GM23338 (cell line): ENCODE results near the gene IFI6. TPM values are rescaled to one million over a fixed set of nuclear protein-coding genes. Genes with fewer than 3 reads are reported as not detected.

Source experiments
- ATAC-seq: fragments of 200-7000 bp; cut with Tn5 transposase; 3 replicates; pipeline ENCODE4 v1.9.1; 2020
- DNase-seq: peaks from one replicate; pipeline ENCODE4 v3.0.0-alpha.2; 2015; ENCODE audit warnings: low spot score
- H2AFZ ChIP-seq: fragments of 200-600 bp; sonication (generic); 2 replicates; pipeline ENCODE4 v1.8.0; 2016; ENCODE audit warnings: antibody characterized with exemption, mild to moderate bottlenecking, moderate library complexity
- H3F3A ChIP-seq: fragments of 200-600 bp; sonication (generic); replicated peaks from 2 replicates; pipeline ENCODE4 v1.8.0; 2017; ENCODE audit warnings: antibody characterized with exemption, mixed run types, low read depth
- H3K27ac ChIP-seq: fragments of 200-600 bp; sonication (generic); 2 replicates; pipeline ENCODE4 v1.6.1; 2016; ENCODE audit warnings: low read depth
- H3K27me3 ChIP-seq: fragments of 200-600 bp; sonication (generic); 2 replicates; pipeline ENCODE4 v1.8.0; 2016; ENCODE audit warnings: mild to moderate bottlenecking, mixed run types, moderate library complexity; ENCODE audit not compliant: insufficient read depth
- H3K36me3 ChIP-seq: fragments of 200-600 bp; sonication (generic); 2 replicates; pipeline ENCODE4 v1.8.0; 2016; ENCODE audit warnings: mild to moderate bottlenecking; ENCODE audit not compliant: insufficient read depth
- H3K4me1 ChIP-seq: fragments of 200-600 bp; sonication (generic); 2 replicates; pipeline ENCODE4 v1.8.0; 2016; ENCODE audit warnings: mild to moderate bottlenecking, moderate library complexity; ENCODE audit not compliant: insufficient read depth
- H3K4me2 ChIP-seq: fragments of 200-600 bp; sonication (generic); 2 replicates; pipeline ENCODE4 v1.7.1; 2017; ENCODE audit warnings: mixed run types
- H3K4me3 ChIP-seq: fragments of 200-600 bp; sonication (generic); 2 replicates; pipeline ENCODE4 v1.6.1; 2016; ENCODE audit warnings: mixed run types
- H3K79me2 ChIP-seq: fragments of 200-600 bp; sonication (generic); replicated peaks from 2 replicates; pipeline ENCODE4 v1.8.0; 2017; ENCODE audit warnings: mild to moderate bottlenecking; ENCODE audit not compliant: insufficient read depth
- H3K9me2 ChIP-seq: fragments of 200-600 bp; sonication (generic); 2 replicates; pipeline ENCODE4 v1.8.0; 2017; ENCODE audit not compliant: insufficient read depth
- H4K20me1 ChIP-seq: fragments of 200-600 bp; sonication (generic); replicated peaks from 2 replicates; pipeline ENCODE4 v1.8.0; 2017; ENCODE audit warnings: mild to moderate bottlenecking; ENCODE audit not compliant: insufficient read depth
- H3K27ac Mint-ChIP-seq: 2 replicates; pipeline ENCODE4 v1.8.0; 2020; ENCODE audit warnings: inconsistent platforms, mild to moderate bottlenecking, moderate library complexity, mixed read lengths
- H3K27me3 Mint-ChIP-seq: 3 replicates; pipeline ENCODE4 v1.8.0; 2022; ENCODE audit warnings: low read depth, mild to moderate bottlenecking, moderate library complexity, mixed read lengths, inconsistent platforms; ENCODE audit not compliant: insufficient read depth, poor library complexity
- H3K36me3 Mint-ChIP-seq: 3 replicates; pipeline ENCODE4 v1.8.0; 2021; ENCODE audit warnings: low read depth, mild to moderate bottlenecking, inconsistent platforms, moderate library complexity, mixed read lengths
- H3K4me1 Mint-ChIP-seq: 3 replicates; pipeline ENCODE4 v1.8.0; 2020; ENCODE audit warnings: mild to moderate bottlenecking, inconsistent platforms, mixed read lengths
- H3K4me3 Mint-ChIP-seq: 3 replicates; pipeline ENCODE4 v1.8.0; 2021; ENCODE audit warnings: moderate library complexity, mild to moderate bottlenecking, inconsistent platforms, mixed read lengths
- H3K9me3 Mint-ChIP-seq: 3 replicates; pipeline ENCODE4 v1.8.0; 2020; ENCODE audit warnings: moderate library complexity, mild to moderate bottlenecking, inconsistent platforms, mixed read lengths
- EZH2phosphoT487 ChIP-seq: fragments of 200-600 bp; sonication (generic); IDR thresholded peaks from one replicate; pipeline ENCODE4 v1.8.1; 2018; ENCODE audit warnings: antibody characterized with exemption; ENCODE audit not compliant: unreplicated experiment
- NANOG ChIP-seq: IDR thresholded peaks from 2 replicates; pipeline ENCODE4 v1.6.1; 2016; ENCODE audit warnings: antibody characterized with exemption, borderline replicate concordance
- POLR2AphosphoS5 ChIP-seq: IDR thresholded peaks from 2 replicates; pipeline ENCODE4 v1.6.1; 2016; ENCODE audit warnings: antibody characterized with exemption, low read depth
- ZNF114 ChIP-seq: fragments of 250-450 bp; sonication (Bioruptor Pico); IDR thresholded peaks from 2 replicates; pipeline ENCODE4 v1.5.0; 2020; ENCODE audit warnings: mild to moderate bottlenecking, moderate library complexity
- polyA plus RNA-seq: library from polyadenylated mRNA; unstranded; fragments of >200 nt; fragmentation: Nextera tagmentation; extraction: Ambion mirVana; gene quantifications from 2 replicates; pipeline ENCODE4 v1.2.1, GENCODE V29; 2016
- total RNA-seq: library from RNA; depleted of rRNA; stranded (reverse); fragments of >200 nt; shearing (Covaris generic); gene quantifications from 2 replicates; pipeline ENCODE4 v1.2.3, GENCODE V29; 2014
- TF ChIP-seq, protein P1 (sequence below), 2 experiments: fragments of 200-600 bp in 1 of 2; sonication (generic) in 1 of 2; conservative IDR thresholded peaks; 2 replicates each; pipeline versions ENCODE4 v1.5.1 to v1.6.1; 2016 to 2017; ENCODE audit warnings: antibody characterized with exemption in 2 of 2, low read depth in 2 of 2, mild to moderate bottlenecking in 2 of 2, moderate library complexity in 1 of 2
- TF ChIP-seq, protein P2 (sequence below): IDR thresholded peaks from one replicate; pipeline ENCODE4 v1.6.1; 2018; ENCODE audit warnings: antibody characterized with exemption; ENCODE audit not compliant: unreplicated experiment
- TF ChIP-seq, protein P3 (sequence below): fragments of 250-450 bp; sonication (Bioruptor Pico); IDR thresholded peaks from 2 replicates; pipeline ENCODE4 v1.5.0; 2020; ENCODE audit warnings: mild to moderate bottlenecking, moderate library complexity

IFI6 gene
- total and polyA plus RNA-seq, 2 experiments from 2014 or later: 6.3 to 16.0 TPM

DNA sequence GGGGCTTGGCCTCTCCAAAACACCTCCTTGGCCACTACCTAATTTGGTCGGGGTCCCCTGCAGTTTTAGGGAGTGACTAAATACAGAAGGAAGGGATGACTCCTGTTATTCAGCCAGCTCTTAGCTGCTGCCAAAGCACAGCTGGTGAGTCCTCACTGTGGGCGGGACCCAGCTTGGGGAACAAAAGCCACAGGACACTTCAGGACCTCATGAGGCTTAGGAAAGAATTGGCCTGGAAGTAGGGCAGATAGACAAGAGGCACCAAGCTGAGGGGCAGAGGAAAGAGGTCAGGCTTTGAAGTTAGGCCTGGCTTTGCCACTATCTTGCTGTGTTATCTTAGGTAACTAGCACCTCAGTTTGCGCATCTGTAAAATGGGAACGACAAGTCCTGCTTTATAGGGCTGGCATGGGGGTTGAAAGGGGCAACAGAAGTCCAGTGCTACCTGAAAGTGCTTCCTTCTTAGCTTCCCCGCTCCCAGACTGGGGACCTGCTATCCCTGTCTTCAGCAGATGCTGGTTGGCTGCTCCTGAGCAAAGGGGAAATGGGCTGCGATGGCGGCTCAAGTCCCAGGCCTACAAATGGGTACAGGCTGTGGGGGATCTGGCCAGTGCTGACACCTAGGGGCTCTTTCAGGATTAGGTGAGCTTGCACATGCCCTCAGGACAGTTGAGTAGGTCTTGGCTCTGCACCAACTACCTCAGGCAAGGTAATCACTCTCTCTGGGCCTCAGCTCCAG, 15.7 kb downstream of the IFI6 start:
- H2AFZ ChIP-seq: no peak overlapping the region; the same call in 1 of the 2 replicates
- H3K27ac ChIP-seq: no peak overlapping the region
- TF ChIP-seq, protein P1, sequence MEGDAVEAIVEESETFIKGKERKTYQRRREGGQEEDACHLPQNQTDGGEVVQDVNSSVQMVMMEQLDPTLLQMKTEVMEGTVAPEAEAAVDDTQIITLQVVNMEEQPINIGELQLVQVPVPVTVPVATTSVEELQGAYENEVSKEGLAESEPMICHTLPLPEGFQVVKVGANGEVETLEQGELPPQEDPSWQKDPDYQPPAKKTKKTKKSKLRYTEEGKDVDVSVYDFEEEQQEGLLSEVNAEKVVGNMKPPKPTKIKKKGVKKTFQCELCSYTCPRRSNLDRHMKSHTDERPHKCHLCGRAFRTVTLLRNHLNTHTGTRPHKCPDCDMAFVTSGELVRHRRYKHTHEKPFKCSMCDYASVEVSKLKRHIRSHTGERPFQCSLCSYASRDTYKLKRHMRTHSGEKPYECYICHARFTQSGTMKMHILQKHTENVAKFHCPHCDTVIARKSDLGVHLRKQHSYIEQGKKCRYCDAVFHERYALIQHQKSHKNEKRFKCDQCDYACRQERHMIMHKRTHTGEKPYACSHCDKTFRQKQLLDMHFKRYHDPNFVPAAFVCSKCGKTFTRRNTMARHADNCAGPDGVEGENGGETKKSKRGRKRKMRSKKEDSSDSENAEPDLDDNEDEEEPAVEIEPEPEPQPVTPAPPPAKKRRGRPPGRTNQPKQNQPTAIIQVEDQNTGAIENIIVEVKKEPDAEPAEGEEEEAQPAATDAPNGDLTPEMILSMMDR (conservative IDR thresholded peaks at IDR 0.05; ENCODE audit: low read depth in 2 of 2): peak; percentile 39 to 60
- no peak for TF ChIP-seq EZH2phosphoT487
- TF ChIP-seq POLR2AphosphoS5: no peak
- TF ChIP-seq, protein P2, sequence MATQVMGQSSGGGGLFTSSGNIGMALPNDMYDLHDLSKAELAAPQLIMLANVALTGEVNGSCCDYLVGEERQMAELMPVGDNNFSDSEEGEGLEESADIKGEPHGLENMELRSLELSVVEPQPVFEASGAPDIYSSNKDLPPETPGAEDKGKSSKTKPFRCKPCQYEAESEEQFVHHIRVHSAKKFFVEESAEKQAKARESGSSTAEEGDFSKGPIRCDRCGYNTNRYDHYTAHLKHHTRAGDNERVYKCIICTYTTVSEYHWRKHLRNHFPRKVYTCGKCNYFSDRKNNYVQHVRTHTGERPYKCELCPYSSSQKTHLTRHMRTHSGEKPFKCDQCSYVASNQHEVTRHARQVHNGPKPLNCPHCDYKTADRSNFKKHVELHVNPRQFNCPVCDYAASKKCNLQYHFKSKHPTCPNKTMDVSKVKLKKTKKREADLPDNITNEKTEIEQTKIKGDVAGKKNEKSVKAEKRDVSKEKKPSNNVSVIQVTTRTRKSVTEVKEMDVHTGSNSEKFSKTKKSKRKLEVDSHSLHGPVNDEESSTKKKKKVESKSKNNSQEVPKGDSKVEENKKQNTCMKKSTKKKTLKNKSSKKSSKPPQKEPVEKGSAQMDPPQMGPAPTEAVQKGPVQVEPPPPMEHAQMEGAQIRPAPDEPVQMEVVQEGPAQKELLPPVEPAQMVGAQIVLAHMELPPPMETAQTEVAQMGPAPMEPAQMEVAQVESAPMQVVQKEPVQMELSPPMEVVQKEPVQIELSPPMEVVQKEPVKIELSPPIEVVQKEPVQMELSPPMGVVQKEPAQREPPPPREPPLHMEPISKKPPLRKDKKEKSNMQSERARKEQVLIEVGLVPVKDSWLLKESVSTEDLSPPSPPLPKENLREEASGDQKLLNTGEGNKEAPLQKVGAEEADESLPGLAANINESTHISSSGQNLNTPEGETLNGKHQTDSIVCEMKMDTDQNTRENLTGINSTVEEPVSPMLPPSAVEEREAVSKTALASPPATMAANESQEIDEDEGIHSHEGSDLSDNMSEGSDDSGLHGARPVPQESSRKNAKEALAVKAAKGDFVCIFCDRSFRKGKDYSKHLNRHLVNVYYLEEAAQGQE: no peak
- no peak for TF ChIP-seq NANOG
- no peak for TF ChIP-seq ZNF114 (CRISPR knock-in tag)
- TF ChIP-seq, protein P3, sequence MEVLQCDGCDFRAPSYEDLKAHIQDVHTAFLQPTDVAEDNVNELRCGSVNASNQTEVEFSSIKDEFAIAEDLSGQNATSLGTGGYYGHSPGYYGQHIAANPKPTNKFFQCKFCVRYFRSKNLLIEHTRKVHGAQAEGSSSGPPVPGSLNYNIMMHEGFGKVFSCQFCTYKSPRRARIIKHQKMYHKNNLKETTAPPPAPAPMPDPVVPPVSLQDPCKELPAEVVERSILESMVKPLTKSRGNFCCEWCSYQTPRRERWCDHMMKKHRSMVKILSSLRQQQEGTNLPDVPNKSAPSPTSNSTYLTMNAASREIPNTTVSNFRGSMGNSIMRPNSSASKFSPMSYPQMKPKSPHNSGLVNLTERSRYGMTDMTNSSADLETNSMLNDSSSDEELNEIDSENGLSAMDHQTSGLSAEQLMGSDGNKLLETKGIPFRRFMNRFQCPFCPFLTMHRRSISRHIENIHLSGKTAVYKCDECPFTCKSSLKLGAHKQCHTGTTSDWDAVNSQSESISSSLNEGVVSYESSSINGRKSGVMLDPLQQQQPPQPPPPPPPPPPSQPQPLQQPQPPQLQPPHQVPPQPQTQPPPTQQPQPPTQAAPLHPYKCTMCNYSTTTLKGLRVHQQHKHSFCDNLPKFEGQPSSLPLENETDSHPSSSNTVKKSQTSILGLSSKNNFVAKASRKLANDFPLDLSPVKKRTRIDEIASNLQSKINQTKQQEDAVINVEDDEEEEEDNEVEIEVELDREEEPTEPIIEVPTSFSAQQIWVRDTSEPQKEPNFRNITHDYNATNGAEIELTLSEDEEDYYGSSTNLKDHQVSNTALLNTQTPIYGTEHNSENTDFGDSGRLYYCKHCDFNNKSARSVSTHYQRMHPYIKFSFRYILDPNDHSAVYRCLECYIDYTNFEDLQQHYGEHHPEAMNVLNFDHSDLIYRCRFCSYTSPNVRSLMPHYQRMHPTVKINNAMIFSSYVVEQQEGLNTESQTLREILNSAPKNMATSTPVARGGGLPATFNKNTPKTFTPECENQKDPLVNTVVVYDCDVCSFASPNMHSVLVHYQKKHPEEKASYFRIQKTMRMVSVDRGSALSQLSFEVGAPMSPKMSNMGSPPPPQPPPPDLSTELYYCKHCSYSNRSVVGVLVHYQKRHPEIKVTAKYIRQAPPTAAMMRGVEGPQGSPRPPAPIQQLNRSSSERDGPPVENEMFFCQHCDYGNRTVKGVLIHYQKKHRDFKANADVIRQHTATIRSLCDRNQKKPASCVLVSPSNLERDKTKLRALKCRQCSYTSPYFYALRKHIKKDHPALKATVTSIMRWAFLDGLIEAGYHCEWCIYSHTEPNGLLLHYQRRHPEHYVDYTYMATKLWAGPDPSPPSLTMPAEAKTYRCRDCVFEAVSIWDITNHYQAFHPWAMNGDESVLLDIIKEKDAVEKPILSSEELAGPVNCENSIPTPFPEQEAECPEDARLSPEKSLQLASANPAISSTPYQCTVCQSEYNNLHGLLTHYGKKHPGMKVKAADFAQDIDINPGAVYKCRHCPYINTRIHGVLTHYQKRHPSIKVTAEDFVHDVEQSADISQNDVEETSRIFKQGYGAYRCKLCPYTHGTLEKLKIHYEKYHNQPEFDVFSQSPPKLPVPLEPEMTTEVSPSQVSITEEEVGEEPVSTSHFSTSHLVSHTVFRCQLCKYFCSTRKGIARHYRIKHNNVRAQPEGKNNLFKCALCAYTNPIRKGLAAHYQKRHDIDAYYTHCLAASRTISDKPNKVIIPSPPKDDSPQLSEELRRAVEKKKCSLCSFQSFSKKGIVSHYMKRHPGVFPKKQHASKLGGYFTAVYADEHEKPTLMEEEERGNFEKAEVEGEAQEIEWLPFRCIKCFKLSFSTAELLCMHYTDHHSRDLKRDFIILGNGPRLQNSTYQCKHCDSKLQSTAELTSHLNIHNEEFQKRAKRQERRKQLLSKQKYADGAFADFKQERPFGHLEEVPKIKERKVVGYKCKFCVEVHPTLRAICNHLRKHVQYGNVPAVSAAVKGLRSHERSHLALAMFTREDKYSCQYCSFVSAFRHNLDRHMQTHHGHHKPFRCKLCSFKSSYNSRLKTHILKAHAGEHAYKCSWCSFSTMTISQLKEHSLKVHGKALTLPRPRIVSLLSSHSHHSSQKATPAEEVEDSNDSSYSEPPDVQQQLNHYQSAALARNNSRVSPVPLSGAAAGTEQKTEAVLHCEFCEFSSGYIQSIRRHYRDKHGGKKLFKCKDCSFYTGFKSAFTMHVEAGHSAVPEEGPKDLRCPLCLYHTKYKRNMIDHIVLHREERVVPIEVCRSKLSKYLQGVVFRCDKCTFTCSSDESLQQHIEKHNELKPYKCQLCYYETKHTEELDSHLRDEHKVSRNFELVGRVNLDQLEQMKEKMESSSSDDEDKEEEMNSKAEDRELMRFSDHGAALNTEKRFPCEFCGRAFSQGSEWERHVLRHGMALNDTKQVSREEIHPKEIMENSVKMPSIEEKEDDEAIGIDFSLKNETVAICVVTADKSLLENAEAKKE (CRISPR knock-in tag): 0 out of 2 replicates have a peak, but pooled peaks have one; percentile 40
- H3K9me3 Mint-ChIP-seq: no peaks in the 10 kb centered on the region
- H3K27me3 ChIP-seq: peaks cover 8% of the 10 kb centered on the region; the same call in 1 of the 2 replicates
- 0 out of 2 replicates have a peak, but pooled peaks cover 19% of the 10 kb centered on the region for H3F3A ChIP-seq
- H3K4me3 Mint-ChIP-seq: no peak overlapping the region
- no peaks in the 10 kb centered on the region for H3K9me2 ChIP-seq
- DNase-seq (peak; percentile 91), ATAC-seq (peak; percentile 61)
- H3K79me2 ChIP-seq: no peaks in the 10 kb centered on the region
- H3K4me1 ChIP-seq: peaks cover 21% of the 10 kb centered on the region
- peaks cover 9% of the 10 kb centered on the region for H3K27me3 Mint-ChIP-seq
- no peak overlapping the region for H3K4me3 ChIP-seq
- no peaks in the 10 kb centered on the region for H3K36me3 ChIP-seq
- H3K4me1 Mint-ChIP-seq: peaks cover 34% of the 10 kb centered on the region
- H4K20me1 ChIP-seq: no peaks in the 10 kb centered on the region
- no peak overlapping the region for H3K4me2 ChIP-seq
- H3K36me3 Mint-ChIP-seq: no peaks in the 10 kb centered on the region; the same call in 2 of the 3 replicates
- peak overlapping the region; percentile 63 for H3K27ac Mint-ChIP-seq
